CD14-positive monocyte (primary cell): ENCODE results near the gene SLC10A7. TPM values are rescaled to one million over a fixed set of nuclear protein-coding genes. Genes with fewer than 3 reads are reported as not detected.

Source experiments
- DNase-seq, 3 donors: peaks; one replicate each; pipeline ENCODE4 v3.0.0-alpha.2; 2011 to 2022
- H2AFZ ChIP-seq: 2 replicates; pipeline ENCODE4 v1.6.0; 2012; ENCODE audit warnings: mild to moderate bottlenecking, low read depth, low read length, inconsistent platforms; ENCODE audit not compliant: insufficient read depth, poor library complexity, severe bottlenecking
- H3K27ac ChIP-seq, 2 donors: 1 replicate in 1 of 2; 2 replicates in 1 of 2; pipeline ENCODE4 v1.5.1; 2012 to 2013; ENCODE audit warnings: low read length in 2 of 2, control low read depth in 1 of 2, inconsistent platforms in 1 of 2, low read depth in 1 of 2, mild to moderate bottlenecking in 1 of 2
- H3K27me3 ChIP-seq, 2 donors: one replicate each; pipeline versions ENCODE4 v1.6.0 to v1.6.1; 2011 to 2013; ENCODE audit warnings: low read length in 2 of 2; ENCODE audit not compliant: control insufficient read depth in 2 of 2, insufficient read depth in 2 of 2
- H3K36me3 ChIP-seq, 2 donors: replicated peaks in 1 of 2; 1 replicate in 1 of 2; 2 replicates in 1 of 2; pipeline versions ENCODE4 v1.5.1 to v1.6.1; 2012 to 2013; ENCODE audit warnings: low read length in 2 of 2, control low read depth in 1 of 2, inconsistent platforms in 1 of 2, mild to moderate bottlenecking in 1 of 2; ENCODE audit not compliant: insufficient read depth in 2 of 2, control insufficient read depth in 1 of 2
- H3K4me1 ChIP-seq, 2 donors: 1 replicate in 1 of 2; 2 replicates in 1 of 2; pipeline versions ENCODE4 v1.5.1 to v1.6.1; 2012 to 2013; ENCODE audit warnings: low read length in 2 of 2, control low read depth in 1 of 2, inconsistent platforms in 1 of 2, mild to moderate bottlenecking in 1 of 2, moderate library complexity in 1 of 2; ENCODE audit not compliant: insufficient read depth in 2 of 2, control insufficient read depth in 1 of 2
- H3K4me2 ChIP-seq: replicated peaks from 2 replicates; pipeline ENCODE3; 2012; ENCODE audit warnings: low read length, moderate library complexity, mild to moderate bottlenecking; ENCODE audit not compliant: poor library complexity, severe bottlenecking; ENCODE audit errors: extremely low read depth
- H3K4me3 ChIP-seq, 3 experiments: fragments of 200-600 bp in 1 of 3; sonication (generic) in 1 of 3; replicated peaks in 1 of 3; 1 replicate in 2 of 3; 2 replicates in 1 of 3; pipeline ENCODE4 v1.5.1; 2011 to 2013; ENCODE audit warnings: low read length in 3 of 3, mild to moderate bottlenecking in 3 of 3, control low read depth in 2 of 3, low read depth in 2 of 3, inconsistent platforms in 1 of 3, moderate library complexity in 1 of 3
- H3K79me2 ChIP-seq: 2 replicates; pipeline ENCODE4 v1.6.0; 2012; ENCODE audit warnings: mild to moderate bottlenecking, control low read depth, inconsistent platforms, low read length, moderate library complexity; ENCODE audit not compliant: insufficient read depth
- H3K9ac ChIP-seq: 2 replicates; pipeline ENCODE4 v1.6.0; 2017; ENCODE audit warnings: low read length, mild to moderate bottlenecking; ENCODE audit not compliant: insufficient read depth, poor library complexity, severe bottlenecking
- H3K9me3 ChIP-seq, 2 donors: replicated peaks in 1 of 2; 1 replicate in 1 of 2; 2 replicates in 1 of 2; pipeline versions ENCODE4 v1.5.1 to v1.6.1; 2012 to 2013; ENCODE audit warnings: low read length in 2 of 2, control low read depth in 1 of 2; ENCODE audit not compliant: control insufficient read depth in 1 of 2, insufficient read depth in 1 of 2
- H4K20me1 ChIP-seq: 2 replicates; pipeline ENCODE4 v1.6.0; 2012; ENCODE audit warnings: mild to moderate bottlenecking, low read length, control low read depth, moderate library complexity; ENCODE audit not compliant: insufficient read depth
- H3K27ac Mint-ChIP-seq, 7 donors: one replicate each; pipeline ENCODE4 v1.8.0; 2020; ENCODE audit warnings: mild to moderate bottlenecking in 7 of 7, mixed read lengths in 7 of 7, moderate library complexity in 6 of 7, inconsistent platforms in 2 of 7
- H3K27me3 Mint-ChIP-seq, 3 donors: one replicate each; pipeline ENCODE4 v1.8.0; 2021 to 2022; ENCODE audit warnings: low read depth in 3 of 3, mild to moderate bottlenecking in 3 of 3, mixed read lengths in 3 of 3, moderate library complexity in 3 of 3, inconsistent platforms in 1 of 3
- H3K36me3 Mint-ChIP-seq, 2 donors: one replicate each; pipeline ENCODE4 v1.8.0; 2020; ENCODE audit warnings: mixed read lengths in 2 of 2, inconsistent platforms in 1 of 2, mild to moderate bottlenecking in 1 of 2
- H3K4me1 Mint-ChIP-seq: one replicate; pipeline ENCODE4 v1.8.0; 2020; ENCODE audit warnings: mild to moderate bottlenecking, mixed read lengths
- H3K4me3 Mint-ChIP-seq, 2 donors: one replicate each; pipeline ENCODE4 v1.8.0; 2020; ENCODE audit warnings: mild to moderate bottlenecking in 2 of 2, mixed read lengths in 2 of 2, moderate library complexity in 1 of 2
- H3K9me3 Mint-ChIP-seq, 7 donors: one replicate each; pipeline ENCODE4 v1.8.0; 2020 to 2022; ENCODE audit warnings: mixed read lengths in 7 of 7, mild to moderate bottlenecking in 6 of 7, moderate library complexity in 6 of 7, inconsistent platforms in 2 of 7
- CTCF ChIP-seq: fragments of 200-600 bp; IDR thresholded peaks from one replicate; pipeline ENCODE4 v1.8.0; 2022; ENCODE audit warnings: antibody characterized with exemption, mild to moderate bottlenecking
- WGBS: methylation state at CpG from one replicate; pipeline ENCODE4 v1.1.5; 2013; ENCODE audit warnings: missing lambda C conversion rate; ENCODE audit not compliant: insufficient coverage; 5-methylcytosine and 5-hydroxymethylcytosine counted together
- intact Hi-C, 2 donors: fragments of 100-400 bp; cut with micrococcal nuclease; formaldehyde crosslinking; loops; one replicate each; pipeline versions ENCODE4 v1.15.0 to v1.15.1; 2023
- polyA plus RNA-seq, 3 donors: library from polyadenylated mRNA; depleted of rRNA in 1 of 3; unstranded in 2 of 3; stranded (reverse) in 1 of 3; fragments of 300-500 nt in 2 of 3; fragments of >200 nt in 1 of 3; fragmentation: Illumina TruSeq in 2 of 3; gene quantifications; 1 replicate in 2 of 3; 2 replicates in 1 of 3; pipeline ENCODE4 v1.2.3, GENCODE V29; 2012 to 2021

SLC10A7 gene
- polyA plus RNA-seq, 3 donors, result 6.6 to 8.3 (median 6.8) TPM

GRCh38 chr4:146232131-146232722 is 289.5 kb downstream of the SLC10A7 start:
- intact Hi-C loops, result no loop called here
- H3K9me3 Mint-ChIP-seq, result peaks cover 0 to 9% (median 2%) of the 10 kb centered on the region in 7 donors
- H3K36me3 ChIP-seq, result no peaks in the 10 kb centered on the region
- H4K20me1 ChIP-seq, result no peaks in the 10 kb centered on the region
- no peak overlapping the region for H3K4me2 ChIP-seq
- peak; percentile 46 to 64 (median 48) for DNase-seq
- WGBS, result no CpG with 5 or more reads among the region's 1 CpG
- TF ChIP-seq CTCF, result no peak
- peaks cover 6 to 10% (median 9%) of the 10 kb centered on the region in 3 donors for H3K27me3 Mint-ChIP-seq
- H3K9me3 ChIP-seq, result peaks cover 0 to 5% of the 10 kb centered on the region in 2 donors
- peak overlapping the region in 1 of 7 donors; percentile 63 for H3K27ac Mint-ChIP-seq
- H3K4me3 Mint-ChIP-seq, result no peak overlapping the region
- no peaks in the 10 kb centered on the region for H3K27me3 ChIP-seq
- no peaks in the 10 kb centered on the region for H3K36me3 Mint-ChIP-seq
- H3K9ac ChIP-seq, result no peak overlapping the region
- no peak overlapping the region for H3K4me3 ChIP-seq
- peaks cover 22% of the 10 kb centered on the region for H3K4me1 Mint-ChIP-seq
- H3K4me1 ChIP-seq, result peaks cover 11 to 12% of the 10 kb centered on the region in 2 donors
- H3K79me2 ChIP-seq, result no peaks in the 10 kb centered on the region
- no peak overlapping the region for H2AFZ ChIP-seq
- no peak overlapping the region for H3K27ac ChIP-seq

GRCh38 chr4:146229406-146229805 is 292.3 kb downstream of the SLC10A7 start:
- no peaks in the 10 kb centered on the region for H3K36me3 Mint-ChIP-seq
- intact Hi-C loops, result no loop called here
- H3K9ac ChIP-seq, result no peak overlapping the region

More at GRCh38 chr4:146229406-146229805, 292.3 kb downstream of the SLC10A7 start:
- peaks cover 5 to 10% (median 9%) of the 10 kb centered on the region in 3 donors for H3K27me3 Mint-ChIP-seq
- H2AFZ ChIP-seq, result no peak overlapping the region
- H3K4me3 ChIP-seq, result no peak overlapping the region
- H3K27ac ChIP-seq, result no peak overlapping the region
- no peak for TF ChIP-seq CTCF
- H4K20me1 ChIP-seq, result no peaks in the 10 kb centered on the region
- H3K9me3 ChIP-seq, result peaks cover 0 to 5% of the 10 kb centered on the region in 2 donors
- H3K27ac Mint-ChIP-seq, result no peak overlapping the region
- no peak for DNase-seq
- H3K4me1 ChIP-seq, result no peaks in the 10 kb centered on the region
- H3K27me3 ChIP-seq, result no peaks in the 10 kb centered on the region
- H3K9me3 Mint-ChIP-seq, result peaks cover 0 to 9% (median 2%) of the 10 kb centered on the region in 7 donors
- H3K79me2 ChIP-seq, result no peaks in the 10 kb centered on the region
- H3K36me3 ChIP-seq, result no peaks in the 10 kb centered on the region
- H3K4me3 Mint-ChIP-seq, result no peak overlapping the region
- H3K4me2 ChIP-seq, result no peak overlapping the region
- H3K4me1 Mint-ChIP-seq, result peaks cover 6% of the 10 kb centered on the region
